GM23338 (cell line): ENCODE measurements around the gene PMPCB. TPM values are rescaled to one million over a fixed set of nuclear protein-coding genes. Genes with fewer than 3 reads are reported as not detected.

Experiments used
- ATAC-seq: fragments of 200-7000 bp; cut with Tn5 transposase; 3 replicates; pipeline ENCODE4 v1.9.1; 2020
- DNase-seq: peaks from one replicate; pipeline ENCODE4 v3.0.0-alpha.2; 2015; ENCODE audit warnings: low spot score
- H2AFZ ChIP-seq: fragments of 200-600 bp; sonication (generic); 2 replicates; pipeline ENCODE4 v1.8.0; 2016; ENCODE audit warnings: antibody characterized with exemption, mild to moderate bottlenecking, moderate library complexity
- H3F3A ChIP-seq: fragments of 200-600 bp; sonication (generic); replicated peaks from 2 replicates; pipeline ENCODE4 v1.8.0; 2017; ENCODE audit warnings: antibody characterized with exemption, mixed run types, low read depth
- H3K27ac ChIP-seq: fragments of 200-600 bp; sonication (generic); 2 replicates; pipeline ENCODE4 v1.6.1; 2016; ENCODE audit warnings: low read depth
- H3K27me3 ChIP-seq: fragments of 200-600 bp; sonication (generic); 2 replicates; pipeline ENCODE4 v1.8.0; 2016; ENCODE audit warnings: mild to moderate bottlenecking, mixed run types, moderate library complexity; ENCODE audit not compliant: insufficient read depth
- H3K36me3 ChIP-seq: fragments of 200-600 bp; sonication (generic); 2 replicates; pipeline ENCODE4 v1.8.0; 2016; ENCODE audit warnings: mild to moderate bottlenecking; ENCODE audit not compliant: insufficient read depth
- H3K4me1 ChIP-seq: fragments of 200-600 bp; sonication (generic); 2 replicates; pipeline ENCODE4 v1.8.0; 2016; ENCODE audit warnings: mild to moderate bottlenecking, moderate library complexity; ENCODE audit not compliant: insufficient read depth
- H3K4me2 ChIP-seq: fragments of 200-600 bp; sonication (generic); 2 replicates; pipeline ENCODE4 v1.7.1; 2017; ENCODE audit warnings: mixed run types
- H3K4me3 ChIP-seq: fragments of 200-600 bp; sonication (generic); 2 replicates; pipeline ENCODE4 v1.6.1; 2016; ENCODE audit warnings: mixed run types
- H3K79me2 ChIP-seq: fragments of 200-600 bp; sonication (generic); replicated peaks from 2 replicates; pipeline ENCODE4 v1.8.0; 2017; ENCODE audit warnings: mild to moderate bottlenecking; ENCODE audit not compliant: insufficient read depth
- H3K9me2 ChIP-seq: fragments of 200-600 bp; sonication (generic); 2 replicates; pipeline ENCODE4 v1.8.0; 2017; ENCODE audit not compliant: insufficient read depth
- H4K20me1 ChIP-seq: fragments of 200-600 bp; sonication (generic); replicated peaks from 2 replicates; pipeline ENCODE4 v1.8.0; 2017; ENCODE audit warnings: mild to moderate bottlenecking; ENCODE audit not compliant: insufficient read depth
- H3K27ac Mint-ChIP-seq: 2 replicates; pipeline ENCODE4 v1.8.0; 2020; ENCODE audit warnings: inconsistent platforms, mild to moderate bottlenecking, moderate library complexity, mixed read lengths
- H3K27me3 Mint-ChIP-seq: 3 replicates; pipeline ENCODE4 v1.8.0; 2022; ENCODE audit warnings: low read depth, mild to moderate bottlenecking, moderate library complexity, mixed read lengths, inconsistent platforms; ENCODE audit not compliant: insufficient read depth, poor library complexity
- H3K36me3 Mint-ChIP-seq: 3 replicates; pipeline ENCODE4 v1.8.0; 2021; ENCODE audit warnings: low read depth, mild to moderate bottlenecking, inconsistent platforms, moderate library complexity, mixed read lengths
- H3K4me1 Mint-ChIP-seq: 3 replicates; pipeline ENCODE4 v1.8.0; 2020; ENCODE audit warnings: mild to moderate bottlenecking, inconsistent platforms, mixed read lengths
- H3K4me3 Mint-ChIP-seq: 3 replicates; pipeline ENCODE4 v1.8.0; 2021; ENCODE audit warnings: moderate library complexity, mild to moderate bottlenecking, inconsistent platforms, mixed read lengths
- H3K9me3 Mint-ChIP-seq: 3 replicates; pipeline ENCODE4 v1.8.0; 2020; ENCODE audit warnings: moderate library complexity, mild to moderate bottlenecking, inconsistent platforms, mixed read lengths
- CREB1 ChIP-seq: fragments of 250-450 bp; sonication (Bioruptor Pico); IDR thresholded peaks from 2 replicates; pipeline ENCODE4 v1.5.0; 2020; ENCODE audit warnings: low read depth, mild to moderate bottlenecking, moderate library complexity
- CTCF ChIP-seq, 2 experiments: fragments of 200-600 bp in 1 of 2; sonication (generic) in 1 of 2; conservative IDR thresholded peaks; 2 replicates each; pipeline versions ENCODE4 v1.5.1 to v1.6.1; 2016 to 2017; ENCODE audit warnings: antibody characterized with exemption in 2 of 2, low read depth in 2 of 2, mild to moderate bottlenecking in 2 of 2, moderate library complexity in 1 of 2
- ETS1 ChIP-seq: IDR thresholded peaks from 2 replicates; pipeline ENCODE4 v1.6.1; 2016; ENCODE audit warnings: antibody characterized with exemption
- EZH2phosphoT487 ChIP-seq: fragments of 200-600 bp; sonication (generic); IDR thresholded peaks from one replicate; pipeline ENCODE4 v1.8.1; 2018; ENCODE audit warnings: antibody characterized with exemption; ENCODE audit not compliant: unreplicated experiment
- JUNB ChIP-seq: IDR thresholded peaks from one replicate; pipeline ENCODE4 v1.6.1; 2016; ENCODE audit warnings: antibody characterized with exemption; ENCODE audit not compliant: unreplicated experiment
- NANOG ChIP-seq: IDR thresholded peaks from 2 replicates; pipeline ENCODE4 v1.6.1; 2016; ENCODE audit warnings: antibody characterized with exemption, borderline replicate concordance
- POLR2AphosphoS5 ChIP-seq: IDR thresholded peaks from 2 replicates; pipeline ENCODE4 v1.6.1; 2016; ENCODE audit warnings: antibody characterized with exemption, low read depth
- STAT1 ChIP-seq: IDR thresholded peaks from one replicate; pipeline ENCODE4 v1.6.1; 2016; ENCODE audit warnings: antibody characterized with exemption; ENCODE audit not compliant: unreplicated experiment
- ZNF114 ChIP-seq: fragments of 250-450 bp; sonication (Bioruptor Pico); IDR thresholded peaks from 2 replicates; pipeline ENCODE4 v1.5.0; 2020; ENCODE audit warnings: mild to moderate bottlenecking, moderate library complexity
- ZNF331 ChIP-seq: fragments of 250-450 bp; sonication (Bioruptor Pico); IDR thresholded peaks from 2 replicates; pipeline ENCODE4 v1.5.0; 2020; ENCODE audit warnings: low read depth, mild to moderate bottlenecking, moderate library complexity
- ZNF462 ChIP-seq: fragments of 250-450 bp; sonication (Bioruptor Pico); IDR thresholded peaks from 2 replicates; pipeline ENCODE4 v1.5.0; 2020; ENCODE audit warnings: mild to moderate bottlenecking, moderate library complexity
- polyA plus RNA-seq: library from polyadenylated mRNA; unstranded; fragments of >200 nt; fragmentation: Nextera tagmentation; extraction: Ambion mirVana; gene quantifications from 2 replicates; pipeline ENCODE4 v1.2.1, GENCODE V29; 2016
- total RNA-seq: library from RNA; depleted of rRNA; stranded (reverse); fragments of >200 nt; shearing (Covaris generic); gene quantifications from 2 replicates; pipeline ENCODE4 v1.2.3, GENCODE V29; 2014
- TF ChIP-seq, protein P1 (sequence below): IDR thresholded peaks from one replicate; pipeline ENCODE4 v1.6.1; 2018; ENCODE audit warnings: antibody characterized with exemption; ENCODE audit not compliant: unreplicated experiment

The PMPCB gene
- total and polyA plus RNA-seq, 2 experiments from 2014 or later: 55.0 to 90.0 TPM

GRCh38 chr7:103299660-103300059 is 2.4 kb downstream of the PMPCB start (continued):
- TF ChIP-seq ZNF114 (CRISPR knock-in tag) (no peak), ZNF331 (no peak), JUNB (no peak)

DNA sequence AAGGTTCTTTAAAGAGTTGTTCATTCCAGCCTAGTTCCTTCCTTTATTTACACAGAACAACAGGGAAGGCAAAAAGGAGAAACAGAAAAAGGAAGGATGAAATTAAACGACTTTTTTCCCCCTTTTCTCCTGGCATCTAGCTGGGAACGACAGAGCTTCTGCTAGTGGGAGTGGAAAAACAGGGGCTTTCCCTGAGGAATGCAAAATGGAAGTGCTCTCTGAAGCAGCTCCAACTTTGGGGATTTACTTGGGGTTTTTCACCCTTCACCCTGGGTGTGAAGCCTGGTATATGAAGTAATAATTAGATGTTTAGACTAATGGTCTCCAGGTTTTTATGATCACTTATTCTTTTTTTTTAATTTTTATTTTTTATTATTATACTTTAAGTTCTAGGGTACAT is 4.2 kb downstream of the PMPCB start:
- peaks cover 48% of the 10 kb centered on the region for H3K79me2 ChIP-seq

More for the DNA sequence above, 4.2 kb downstream of the PMPCB start:
- Histone ChIP-seq H3K4me2 (no peak overlapping the region), H3K4me1 (peaks cover 3% of the 10 kb centered on the region; the same call in 1 of the 2 replicates), H3K36me3 (peaks cover 65% of the 10 kb centered on the region), H3K4me3 (no peak overlapping the region), H3K27me3 (no peaks in the 10 kb centered on the region), H2AFZ (no peak overlapping the region), H3K9me2 (no peaks in the 10 kb centered on the region), H3F3A (no peaks in the 10 kb centered on the region), H4K20me1 (peaks cover 11% of the 10 kb centered on the region; the same call in 1 of the 2 replicates), H3K27ac (no peak overlapping the region)
- H3K27me3 Mint-ChIP-seq: peaks cover 2% of the 10 kb centered on the region
- peaks cover 67% of the 10 kb centered on the region for H3K36me3 Mint-ChIP-seq
- H3K9me3 Mint-ChIP-seq: no peaks in the 10 kb centered on the region
- TF ChIP-seq ZNF331: no peak
- no peak for TF ChIP-seq NANOG
- no peak for TF ChIP-seq CTCF (conservative IDR thresholded peaks at IDR 0.05; ENCODE audit: low read depth in 2 of 2)
- TF ChIP-seq CREB1 (CRISPR knock-in tag): no peak
- TF ChIP-seq ETS1: no peak
- TF ChIP-seq STAT1: no peak
- TF ChIP-seq POLR2AphosphoS5: no peak
- TF ChIP-seq, protein P1, sequence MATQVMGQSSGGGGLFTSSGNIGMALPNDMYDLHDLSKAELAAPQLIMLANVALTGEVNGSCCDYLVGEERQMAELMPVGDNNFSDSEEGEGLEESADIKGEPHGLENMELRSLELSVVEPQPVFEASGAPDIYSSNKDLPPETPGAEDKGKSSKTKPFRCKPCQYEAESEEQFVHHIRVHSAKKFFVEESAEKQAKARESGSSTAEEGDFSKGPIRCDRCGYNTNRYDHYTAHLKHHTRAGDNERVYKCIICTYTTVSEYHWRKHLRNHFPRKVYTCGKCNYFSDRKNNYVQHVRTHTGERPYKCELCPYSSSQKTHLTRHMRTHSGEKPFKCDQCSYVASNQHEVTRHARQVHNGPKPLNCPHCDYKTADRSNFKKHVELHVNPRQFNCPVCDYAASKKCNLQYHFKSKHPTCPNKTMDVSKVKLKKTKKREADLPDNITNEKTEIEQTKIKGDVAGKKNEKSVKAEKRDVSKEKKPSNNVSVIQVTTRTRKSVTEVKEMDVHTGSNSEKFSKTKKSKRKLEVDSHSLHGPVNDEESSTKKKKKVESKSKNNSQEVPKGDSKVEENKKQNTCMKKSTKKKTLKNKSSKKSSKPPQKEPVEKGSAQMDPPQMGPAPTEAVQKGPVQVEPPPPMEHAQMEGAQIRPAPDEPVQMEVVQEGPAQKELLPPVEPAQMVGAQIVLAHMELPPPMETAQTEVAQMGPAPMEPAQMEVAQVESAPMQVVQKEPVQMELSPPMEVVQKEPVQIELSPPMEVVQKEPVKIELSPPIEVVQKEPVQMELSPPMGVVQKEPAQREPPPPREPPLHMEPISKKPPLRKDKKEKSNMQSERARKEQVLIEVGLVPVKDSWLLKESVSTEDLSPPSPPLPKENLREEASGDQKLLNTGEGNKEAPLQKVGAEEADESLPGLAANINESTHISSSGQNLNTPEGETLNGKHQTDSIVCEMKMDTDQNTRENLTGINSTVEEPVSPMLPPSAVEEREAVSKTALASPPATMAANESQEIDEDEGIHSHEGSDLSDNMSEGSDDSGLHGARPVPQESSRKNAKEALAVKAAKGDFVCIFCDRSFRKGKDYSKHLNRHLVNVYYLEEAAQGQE: no peak
- no peak for TF ChIP-seq ZNF462 (CRISPR knock-in tag)
- no peak for TF ChIP-seq EZH2phosphoT487
- H3K27ac Mint-ChIP-seq: no peak overlapping the region
- ATAC-seq (no peak), DNase-seq (no peak)
- peaks cover 12% of the 10 kb centered on the region for H3K4me1 Mint-ChIP-seq
- H3K4me3 Mint-ChIP-seq: no peak overlapping the region
